Frontal cortex (tissue), 4 donors: ENCODE results near the gene LRP1. TPM values are rescaled to one million over a fixed set of nuclear protein-coding genes. Genes with fewer than 3 reads are reported as not detected.
A peak's percentile ranks its signal among the peaks of the same experiment; 100 is the strongest.

Source experiments
- DNase-seq, 2 donors: peaks; one replicate each; pipeline ENCODE4 v3.0.0; 2012; ENCODE audit warnings: low spot score in 2 of 2
- FAIRE-seq: peaks from 2 replicates; lab custom pipeline; 2012; peaks lifted over from hg19 to GRCh38; lab: Jason Lieb, UNC
- total RNA-seq: library from RNA; depleted of rRNA; stranded (reverse); fragments of >200 nt; gene quantifications from one replicate; pipeline ENCODE4 v1.2.3, GENCODE V29; 2014
- donor health status: control.
- donor health status: control.
- donor health status: control.

The LRP1 gene
- total RNA-seq, 1 donor from 2014 or later = 63.2 TPM

- FAIRE-seq = no peak
These were observed 110.7 kb downstream of the LRP1 start for GRCh38 chr12:57238854-57239554.

DNA sequence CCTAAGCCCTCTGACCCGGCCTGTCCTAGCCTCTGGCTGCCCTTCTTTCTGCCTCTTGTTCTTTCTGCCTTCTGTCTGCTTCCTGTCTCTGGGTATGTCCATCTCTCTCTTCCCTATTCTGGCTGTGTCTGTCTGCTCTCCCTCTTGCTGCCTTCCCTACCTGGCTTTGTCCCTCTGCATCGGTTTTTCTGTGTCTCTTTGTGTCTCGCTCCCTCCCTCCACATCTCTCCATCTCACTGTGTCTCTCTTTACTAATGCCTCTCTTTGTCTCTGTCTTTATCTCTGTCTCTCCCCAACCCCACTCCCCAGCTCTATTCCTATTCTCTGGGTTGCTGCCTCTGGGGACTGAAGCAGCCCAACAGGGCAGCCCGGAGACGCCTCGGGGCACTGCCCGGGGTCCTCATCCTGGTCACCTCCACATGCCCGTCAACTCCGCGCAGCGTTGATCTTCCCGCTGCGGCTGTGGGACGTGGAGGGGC is 111.3 kb downstream of the LRP1 start:
- FAIRE-seq (no peak), DNase-seq (no peak)

More at GRCh38 chr12:57238854-57239554, 110.7 kb downstream of the LRP1 start:
- peak; percentile 92 to 98 for DNase-seq

- DNase-seq (no peak), FAIRE-seq (no peak)
These were observed 112.0 kb downstream of the LRP1 start for GRCh38 chr12:57240066-57240921.

DNA sequence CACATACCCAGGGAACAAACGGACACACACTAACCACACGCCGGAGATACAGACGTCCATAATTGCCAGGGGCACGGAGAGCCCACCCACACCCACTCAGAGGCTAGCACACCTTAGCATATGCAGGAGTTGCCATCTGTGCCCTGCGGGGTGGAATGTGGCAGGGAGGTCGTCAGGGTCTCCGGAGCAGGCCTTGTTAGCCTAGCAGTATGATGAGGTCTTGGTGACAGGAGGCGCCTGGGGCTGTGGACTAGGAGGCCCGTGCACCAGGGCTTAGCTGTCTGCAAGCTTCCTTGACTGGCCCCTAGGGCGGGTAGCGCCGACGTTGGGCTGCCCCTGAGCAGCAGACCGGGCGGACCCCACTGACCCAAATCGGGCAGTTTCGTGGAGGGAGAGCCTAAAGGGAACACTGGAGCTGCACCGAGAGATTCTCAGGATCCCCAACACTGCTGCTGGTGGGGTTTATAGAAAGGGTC is 112.7 kb downstream of the LRP1 start:
- no peak for FAIRE-seq
- DNase-seq = no peak

DNA sequence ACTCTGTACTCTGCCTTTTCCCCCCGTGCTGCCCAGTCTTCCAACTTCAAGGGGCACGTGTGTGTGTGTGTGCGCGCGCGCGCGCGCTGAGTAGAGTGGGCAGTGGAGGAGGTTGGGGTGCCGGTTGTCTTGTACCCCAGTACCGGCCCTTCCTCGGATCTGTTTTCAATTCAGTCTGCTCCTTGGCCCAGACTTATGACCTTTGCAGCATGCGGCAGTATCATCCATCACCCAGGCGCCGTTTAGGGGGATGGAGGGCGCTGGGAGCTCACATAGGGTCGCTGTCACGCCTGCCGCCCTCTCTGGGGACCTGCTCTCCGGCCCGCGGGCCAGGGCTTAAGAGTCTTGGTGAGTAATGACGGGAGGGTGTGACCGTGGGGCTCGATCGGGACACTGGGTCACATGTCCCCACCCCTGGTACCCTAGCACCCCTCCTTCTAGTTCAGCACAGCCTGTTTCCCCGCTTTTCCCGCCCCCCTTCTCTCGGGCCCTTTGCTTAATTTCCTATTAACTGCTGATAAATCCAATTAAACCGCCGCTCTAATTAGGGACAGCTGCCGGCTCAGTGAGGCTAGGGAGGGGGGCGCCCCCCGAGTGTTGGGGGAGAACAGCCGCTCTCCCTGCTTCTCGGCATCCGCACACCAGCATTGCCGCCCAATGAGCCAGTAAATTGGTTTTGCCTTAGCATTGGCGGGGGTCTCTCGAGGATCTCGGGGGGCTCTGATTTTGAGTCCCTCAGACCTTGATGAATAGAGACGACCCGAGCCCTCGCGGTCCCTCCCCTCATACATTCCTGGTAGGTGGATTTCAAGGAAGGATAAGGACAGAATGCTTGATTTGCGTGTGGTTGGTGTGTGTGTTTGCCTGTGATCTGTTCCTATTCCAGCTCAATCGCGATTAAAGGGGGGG is 113.4 kb downstream of the LRP1 start:
- FAIRE-seq (no peak), DNase-seq (no peak)

DNA sequence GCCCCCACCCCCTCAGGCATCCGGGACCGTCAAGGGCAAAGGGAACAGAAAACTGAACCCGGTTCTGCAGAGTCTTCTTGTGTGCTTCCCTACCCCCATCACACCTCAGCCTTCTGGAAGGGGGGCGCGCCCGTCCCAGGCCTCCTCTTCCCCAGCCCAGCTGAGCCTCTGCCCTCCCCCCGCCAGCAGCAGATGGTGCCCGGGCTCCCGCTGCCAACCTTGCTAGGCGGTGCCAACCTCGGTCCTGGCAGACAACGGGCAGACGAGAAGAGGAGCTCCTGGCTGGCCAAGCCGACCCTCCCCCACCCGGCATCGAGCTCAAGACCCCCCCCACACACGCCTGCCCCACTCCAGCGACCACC is 114.0 kb downstream of the LRP1 start:
- FAIRE-seq = no peak
- no peak for DNase-seq

DNA sequence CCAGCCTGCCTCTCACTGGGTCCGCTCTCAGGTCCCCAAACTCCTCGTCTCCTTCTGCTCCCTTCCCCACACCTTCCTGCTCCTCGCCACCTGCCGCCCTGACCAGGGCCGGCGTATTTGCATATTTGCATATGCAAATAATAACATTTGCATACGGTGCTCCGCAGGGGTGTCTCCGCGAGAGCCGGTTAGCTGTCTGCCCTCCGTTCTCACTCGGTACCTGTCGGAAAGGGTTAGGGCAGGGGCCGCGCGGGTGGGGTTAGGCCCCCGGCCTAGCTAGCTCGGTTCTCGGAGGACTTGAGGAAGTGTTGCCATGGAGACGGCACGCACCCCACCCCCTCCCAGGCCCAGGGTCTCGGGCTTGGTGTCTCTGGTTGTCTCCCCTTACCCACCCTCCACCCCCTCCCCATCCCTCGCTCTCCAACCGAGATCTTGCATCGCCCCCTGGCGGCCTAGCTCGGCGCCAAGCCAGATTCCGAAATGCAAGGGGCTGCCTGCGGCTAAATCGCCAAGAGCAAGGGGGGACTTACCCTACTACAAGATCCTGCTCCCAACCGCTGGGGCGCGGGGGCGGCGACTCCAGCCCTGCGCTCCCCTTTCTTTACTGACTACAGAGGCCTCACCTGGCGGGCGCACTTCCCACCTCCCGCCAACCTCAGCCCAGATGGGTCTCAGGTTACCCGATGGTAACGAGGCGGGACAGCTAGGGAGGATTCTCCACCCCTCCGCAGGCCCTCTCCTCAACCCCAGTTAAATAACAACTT is 114.6 kb downstream of the LRP1 start:
- FAIRE-seq (no peak), DNase-seq (no peak)

DNA sequence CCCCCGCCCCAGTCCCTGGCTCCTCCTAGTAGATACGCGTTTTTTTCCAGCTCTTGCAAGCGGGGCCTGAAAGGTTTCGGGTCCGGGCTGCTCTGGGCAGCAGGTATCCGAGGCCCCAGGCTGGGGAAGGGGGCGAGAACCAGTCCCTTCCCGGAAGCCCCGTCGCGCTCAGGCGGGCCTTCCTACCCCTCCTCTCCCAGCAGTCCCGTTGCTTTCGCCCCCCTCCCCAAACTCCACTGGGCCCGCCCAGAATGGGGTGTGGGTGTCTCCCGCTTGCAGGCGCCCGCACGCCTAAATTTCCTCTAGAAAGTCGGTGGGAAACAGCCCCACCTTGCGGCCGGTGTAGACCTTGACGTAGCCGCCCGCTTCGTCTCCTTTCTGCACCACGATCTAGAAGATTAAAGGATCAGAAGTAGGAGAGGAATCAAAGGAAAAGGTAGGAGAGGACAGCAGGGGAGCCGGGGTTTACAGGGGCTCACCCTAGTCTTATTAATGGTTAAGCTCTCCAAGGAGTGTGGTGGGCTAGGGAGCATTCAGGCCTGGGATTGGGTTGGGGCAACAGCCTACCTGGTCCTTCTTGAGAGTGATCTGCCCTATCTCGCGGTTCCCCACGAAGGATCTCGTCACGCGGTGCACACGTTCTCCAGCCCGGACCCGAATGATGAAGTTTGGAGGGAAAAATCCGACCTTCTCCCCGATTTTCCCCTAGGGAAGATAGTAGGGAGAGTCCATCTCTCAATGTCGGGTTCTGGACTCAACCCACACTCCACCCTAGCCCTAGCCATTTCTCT is 115.4 kb downstream of the LRP1 start:
- FAIRE-seq (no peak), DNase-seq (peak in 1 of 2 donors; percentile 75)

DNA sequence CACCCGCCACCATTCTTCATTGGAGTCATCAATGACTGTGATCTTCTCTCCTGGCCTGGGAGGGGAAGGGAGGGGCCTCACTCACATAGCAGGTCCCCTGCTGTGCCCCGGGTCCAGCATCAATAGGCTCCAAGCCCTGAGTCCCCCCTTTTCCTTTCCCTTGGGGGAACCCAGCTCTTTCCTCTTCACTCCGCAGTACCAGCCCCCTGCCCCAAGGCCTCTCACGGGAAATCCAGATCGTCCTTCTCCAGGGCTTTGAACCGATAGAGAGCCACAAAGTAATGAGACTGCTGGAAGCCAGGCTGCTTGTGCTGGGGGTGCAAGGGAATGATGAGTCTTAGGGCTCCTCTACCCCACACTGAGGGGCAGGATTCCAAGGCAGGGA is 116.0 kb downstream of the LRP1 start:
- FAIRE-seq (no peak), DNase-seq (no peak)

GRCh38 chr12:57247041-57247440 is 118.8 kb downstream of the LRP1 start:
- DNase-seq (no peak), FAIRE-seq (no peak)

DNA sequence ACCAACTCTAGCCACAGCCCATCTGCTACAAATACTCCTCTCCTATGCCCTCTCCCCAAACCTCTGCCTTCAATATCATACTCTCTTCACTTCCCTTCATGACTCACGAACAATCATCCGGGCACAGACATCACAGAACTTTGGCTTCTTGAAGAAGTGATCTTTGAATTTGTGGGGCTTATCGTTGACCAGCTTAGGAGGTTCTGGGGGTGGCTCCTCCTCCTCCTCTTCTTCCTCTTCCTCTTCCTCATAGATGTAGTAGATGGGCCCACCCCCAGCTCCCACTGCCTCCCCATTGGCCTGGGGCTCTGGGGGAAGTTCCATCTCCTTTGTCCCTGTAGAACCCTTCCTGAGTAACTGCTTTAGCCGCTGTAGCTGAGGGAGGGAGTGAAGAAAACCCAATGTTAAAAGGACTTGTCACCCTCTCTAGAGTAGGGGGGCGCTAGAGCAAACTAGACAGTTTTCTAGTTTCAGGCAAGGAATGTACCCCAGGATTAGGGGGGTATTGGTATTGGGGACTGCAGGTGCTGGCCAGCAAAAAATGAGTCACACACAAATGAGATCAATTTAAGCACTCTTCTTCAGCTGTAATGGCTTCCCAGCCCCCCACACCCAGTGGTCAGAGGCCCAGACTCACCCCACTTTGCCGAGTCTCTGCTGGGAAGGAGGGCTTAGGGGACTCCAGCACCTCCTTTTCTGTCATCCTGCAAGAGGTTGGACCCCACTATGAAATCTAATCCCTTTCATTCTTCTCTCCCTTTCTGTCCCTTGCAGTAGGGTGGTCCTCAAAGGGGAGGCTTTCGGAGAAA is 120.9 kb downstream of the LRP1 start:
- FAIRE-seq (no peak), DNase-seq (no peak)

DNA sequence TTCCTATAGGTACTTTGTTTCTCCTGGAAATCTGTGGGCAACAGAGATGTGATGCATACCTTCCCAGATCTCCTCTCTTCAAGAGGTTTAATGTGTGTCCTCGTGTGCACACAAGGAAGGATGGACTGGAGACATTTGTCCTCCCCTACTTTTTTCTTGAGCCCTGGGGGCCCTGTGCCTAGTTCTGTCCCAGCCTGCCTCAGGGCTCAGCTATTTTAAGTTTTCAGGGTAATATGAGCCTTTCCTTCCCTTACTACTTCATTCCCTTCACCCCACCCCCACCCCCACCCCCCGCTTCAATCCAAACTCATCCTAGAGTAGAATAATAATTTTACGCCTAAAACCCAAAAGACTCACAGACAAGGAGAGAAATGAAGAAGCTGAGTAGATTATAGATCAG is 122.3 kb downstream of the LRP1 start:
- FAIRE-seq = no peak

GRCh38 chr12:57250956-57251355 is 122.7 kb downstream of the LRP1 start, which contains the start of gene STAC3:
Gene STAC3 (minus strand): TSS chr12:57251187. CDS start chr12:57249636, 1,551 bp downstream.
- no peak for DNase-seq
- no peak for FAIRE-seq

More for the DNA sequence above, 122.3 kb downstream of the LRP1 start:
- DNase-seq = no peak

GRCh38 chr12:57254506-57255280 is 126.4 kb downstream of the LRP1 start:
- DNase-seq = no peak
- no peak for FAIRE-seq

- FAIRE-seq (no peak), DNase-seq (no peak)
These were observed 127.6 kb downstream of the LRP1 start for GRCh38 chr12:57255916-57256315.

DNA sequence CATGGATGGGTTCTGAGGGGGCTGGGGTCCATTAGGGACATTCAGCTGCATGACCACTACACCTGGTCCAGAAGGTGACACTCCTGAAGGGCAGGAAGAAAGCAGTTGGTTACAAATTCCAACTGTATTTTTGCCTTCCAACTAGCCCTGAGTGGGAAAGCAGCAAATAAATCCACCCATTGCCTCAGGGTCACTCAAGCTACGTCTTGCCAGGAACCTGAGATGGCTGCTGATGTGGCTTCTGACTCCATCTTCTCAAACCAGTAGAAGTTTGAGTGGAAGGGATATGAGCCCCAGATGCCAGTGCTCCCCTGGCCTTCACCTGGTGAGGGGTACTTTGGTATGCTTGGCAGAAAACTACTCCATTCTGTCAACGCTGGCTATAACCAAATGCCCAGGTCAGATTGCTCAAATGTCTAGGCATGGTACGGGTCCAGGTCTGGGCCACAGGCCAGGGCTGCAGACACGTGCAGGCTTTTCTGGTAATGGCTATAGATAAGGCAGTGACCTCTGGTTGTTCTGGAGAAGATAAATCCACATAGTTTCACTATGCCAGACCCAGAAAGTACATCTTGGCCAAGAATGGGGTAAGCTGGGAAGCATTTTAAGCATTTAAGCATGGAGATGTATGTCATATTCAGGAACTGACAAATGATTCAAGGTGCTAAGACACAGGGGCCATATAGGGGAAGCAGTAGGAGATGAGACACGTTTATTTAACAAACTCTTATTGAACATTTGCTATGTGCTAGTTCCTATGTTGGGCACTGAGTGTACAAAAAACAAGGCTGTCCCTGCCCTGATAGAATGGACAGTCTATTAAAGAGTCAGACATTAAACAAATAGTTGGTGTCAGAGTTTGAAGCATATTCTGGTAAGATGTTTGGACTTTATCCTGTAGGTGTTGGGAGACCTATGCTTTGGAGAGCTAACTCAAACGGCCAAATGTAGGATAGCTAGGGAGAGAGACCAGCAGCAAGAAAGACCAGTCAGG is 131.0 kb downstream of the LRP1 start:
- no peak for FAIRE-seq
- no peak for DNase-seq
